H1 (cell line): Measurements from ENCODE around the gene PLEKHM3. TPM values are rescaled to one million over a fixed set of nuclear protein-coding genes. Genes with fewer than 3 reads are reported as not detected.

Experiments used
- CEBPB ChIP-seq: IDR thresholded peaks from 2 replicates; pipeline ENCODE4 v1.6.1; 2012; ENCODE audit warnings: low read depth, low read length
- polyA plus RNA-seq, 7 experiments: library from polyadenylated mRNA; depleted of rRNA in 3 of 7; stranded (reverse) in 5 of 7; unstranded in 2 of 7; fragments of >200 nt in 5 of 7; fragments of 200-250 nt in 2 of 7; gene quantifications; 1 replicate in 5 of 7; 2 replicates in 1 of 7; 4 replicates in 1 of 7; pipeline versions ENCODE4 v1.2.1 to v1.2.3, GENCODE V29; 2011 to 2013; ENCODE audit warnings: missing spikeins in 2 of 7, mixed read lengths in 2 of 7
- total RNA-seq: library from RNA; stranded (reverse); fragmentation: NEBNext Ultra II Directional; extraction: Animal tissue kit (Norgen Biotek cat#: 25700); gene quantifications from 2 replicates; pipeline ENCODE4 v1.2.1, GENCODE V29; 2021

Gene PLEKHM3
- total and polyA plus RNA-seq, 2 of the 8 experiments (the other 6 are each of a cell fraction or from before 2014, with no cell fraction given) = 2.3 to 5.8 TPM

GRCh38 chr2:207953354-207953753, 72.0 kb downstream of the PLEKHM3 start (continued):
- TF ChIP-seq CEBPB = no peak
